Activated naive CD4-positive, alpha-beta T cell treated with anti-CD3 and anti-CD28 coated beads, Interleukin-2, amount 10 ng/mL, durations not matched to agents 7 days and 5 days (primary cell): ENCODE results near the gene FAM131A.

ENCODE experiments used
- CTCF ChIA-PET: fragments of 350-600 bp; sonication (Branson Sonifier 250); formaldehyde crosslinking; loops from one replicate; lab custom pipeline; 2021; ENCODE audit warnings: antibody characterized with exemption; lab: Charles Lee
- DNase-seq: peaks from one replicate; pipeline ENCODE4 v3.0.0-alpha.2; 2020
- H3K27ac Mint-ChIP-seq: one replicate; pipeline ENCODE4 v1.8.0; 2021; ENCODE audit warnings: mild to moderate bottlenecking, moderate library complexity, mixed read lengths
- H3K27me3 Mint-ChIP-seq: one replicate; pipeline ENCODE4 v1.8.0; 2021; ENCODE audit warnings: mild to moderate bottlenecking, mixed read lengths
- H3K36me3 Mint-ChIP-seq: one replicate; pipeline ENCODE4 v1.8.0; 2021; ENCODE audit warnings: mixed read lengths
- H3K4me1 Mint-ChIP-seq: one replicate; pipeline ENCODE4 v1.8.0; 2021; ENCODE audit warnings: mixed read lengths
- H3K4me3 Mint-ChIP-seq: one replicate; pipeline ENCODE4 v1.8.0; 2021; ENCODE audit warnings: mild to moderate bottlenecking, moderate library complexity, mixed read lengths
- H3K9me3 Mint-ChIP-seq: one replicate; pipeline ENCODE4 v1.8.0; 2021; ENCODE audit warnings: mixed read lengths

Gene FAM131A

DNA sequence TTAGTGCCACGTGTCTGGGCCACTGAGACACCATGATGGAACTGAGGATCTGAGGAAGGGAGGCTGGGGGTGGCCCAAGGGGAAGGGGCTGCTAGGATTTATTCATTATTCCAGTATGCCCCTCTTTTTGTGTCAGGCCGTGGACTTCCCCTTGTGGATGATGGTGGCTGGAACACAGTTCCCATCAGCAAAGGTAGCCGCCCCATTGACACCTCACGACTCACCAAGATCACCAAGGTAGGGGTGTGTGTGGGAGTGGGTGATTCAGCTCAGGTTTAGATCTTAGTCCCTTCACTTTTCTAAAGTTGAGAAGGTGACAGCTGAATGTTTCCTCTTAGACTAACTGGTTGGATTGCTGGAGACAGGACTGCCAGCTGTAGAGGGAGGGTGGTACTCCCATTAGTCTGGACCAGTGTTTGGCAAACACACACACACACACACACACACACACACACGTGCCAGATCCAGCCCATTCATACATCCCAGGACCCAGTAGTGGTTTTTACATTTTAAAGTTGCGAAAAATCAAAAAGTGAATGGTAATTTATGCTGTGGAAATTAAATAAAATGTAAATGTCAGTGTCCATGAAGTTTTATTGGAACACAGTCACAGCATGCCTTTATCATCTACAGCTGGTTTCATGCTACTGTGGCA is 11.6 kb upstream of the FAM131A start:
- no peak overlapping the region for H3K27ac Mint-ChIP-seq
- no peaks in the 10 kb centered on the region for H3K9me3 Mint-ChIP-seq
- H3K36me3 Mint-ChIP-seq, result peaks cover 83% of the 10 kb centered on the region
- peaks cover 2% of the 10 kb centered on the region for H3K4me1 Mint-ChIP-seq
- no peaks in the 10 kb centered on the region for H3K27me3 Mint-ChIP-seq
- no peak overlapping the region for H3K4me3 Mint-ChIP-seq
- no peak for DNase-seq
- CTCF ChIA-PET, result interaction anchor here (1.1 kb wide), 1 partner anchor 46 kb away, joined by 3 read pairs; no protein-coding TSS in a partner anchor

DNA sequence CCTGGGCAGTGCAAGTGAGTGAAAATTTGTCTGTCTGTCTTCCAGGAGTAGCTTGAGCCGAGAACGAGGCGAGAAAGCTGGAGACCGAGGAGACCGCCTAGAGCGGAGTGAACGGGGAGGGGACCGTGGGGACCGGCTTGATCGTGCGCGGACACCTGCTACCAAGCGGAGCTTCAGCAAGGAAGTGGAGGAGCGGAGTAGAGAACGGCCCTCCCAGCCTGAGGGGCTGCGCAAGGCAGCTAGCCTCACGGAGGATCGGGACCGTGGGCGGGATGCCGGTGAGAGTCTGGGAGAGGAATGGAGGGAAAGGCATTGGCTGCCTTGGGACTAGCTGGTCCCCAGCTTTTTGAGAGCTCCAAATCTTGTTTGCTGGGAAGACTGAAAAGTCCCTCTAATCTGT is 10.2 kb upstream of the FAM131A start:
- H3K27me3 Mint-ChIP-seq, result no peaks in the 10 kb centered on the region
- CTCF ChIA-PET, result interaction anchor here (0.6 kb wide), 1 partner anchor 27 kb away, joined by 3 read pairs; no protein-coding TSS in a partner anchor
- no peak for DNase-seq
- no peak overlapping the region for H3K27ac Mint-ChIP-seq
- peaks cover 83% of the 10 kb centered on the region for H3K36me3 Mint-ChIP-seq
- no peaks in the 10 kb centered on the region for H3K4me1 Mint-ChIP-seq
- no peak overlapping the region for H3K4me3 Mint-ChIP-seq
- no peaks in the 10 kb centered on the region for H3K9me3 Mint-ChIP-seq

DNA sequence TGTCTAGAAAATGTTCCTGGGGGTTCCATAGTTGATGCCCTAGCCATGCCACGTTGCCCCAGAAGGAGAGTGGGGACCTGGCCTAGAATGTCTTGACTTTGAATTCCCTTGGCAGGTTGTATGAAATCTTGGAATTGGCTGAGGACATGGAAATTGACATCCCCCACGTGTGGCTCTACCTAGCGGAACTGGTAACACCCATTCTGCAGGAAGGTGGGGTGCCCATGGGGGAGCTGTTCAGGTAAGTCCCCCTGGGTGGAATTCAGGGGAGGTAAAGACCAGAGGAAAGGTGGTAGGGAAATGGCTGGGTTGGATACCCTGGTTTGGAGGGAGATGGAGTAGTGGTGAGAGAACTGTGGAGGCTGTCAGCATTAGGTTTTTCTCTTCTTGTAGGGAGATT is 8.9 kb upstream of the FAM131A start:
- no peaks in the 10 kb centered on the region for H3K27me3 Mint-ChIP-seq
- H3K9me3 Mint-ChIP-seq, result no peaks in the 10 kb centered on the region
- CTCF ChIA-PET, result interaction anchor here (0.9 kb wide), 1 partner anchor 25 kb away, joined by 4 read pairs; no protein-coding TSS in a partner anchor
- no peak overlapping the region for H3K4me3 Mint-ChIP-seq
- H3K4me1 Mint-ChIP-seq, result peaks cover 4% of the 10 kb centered on the region
- H3K36me3 Mint-ChIP-seq, result peaks cover 84% of the 10 kb centered on the region
- DNase-seq, result no peak
- no peak overlapping the region for H3K27ac Mint-ChIP-seq

DNA sequence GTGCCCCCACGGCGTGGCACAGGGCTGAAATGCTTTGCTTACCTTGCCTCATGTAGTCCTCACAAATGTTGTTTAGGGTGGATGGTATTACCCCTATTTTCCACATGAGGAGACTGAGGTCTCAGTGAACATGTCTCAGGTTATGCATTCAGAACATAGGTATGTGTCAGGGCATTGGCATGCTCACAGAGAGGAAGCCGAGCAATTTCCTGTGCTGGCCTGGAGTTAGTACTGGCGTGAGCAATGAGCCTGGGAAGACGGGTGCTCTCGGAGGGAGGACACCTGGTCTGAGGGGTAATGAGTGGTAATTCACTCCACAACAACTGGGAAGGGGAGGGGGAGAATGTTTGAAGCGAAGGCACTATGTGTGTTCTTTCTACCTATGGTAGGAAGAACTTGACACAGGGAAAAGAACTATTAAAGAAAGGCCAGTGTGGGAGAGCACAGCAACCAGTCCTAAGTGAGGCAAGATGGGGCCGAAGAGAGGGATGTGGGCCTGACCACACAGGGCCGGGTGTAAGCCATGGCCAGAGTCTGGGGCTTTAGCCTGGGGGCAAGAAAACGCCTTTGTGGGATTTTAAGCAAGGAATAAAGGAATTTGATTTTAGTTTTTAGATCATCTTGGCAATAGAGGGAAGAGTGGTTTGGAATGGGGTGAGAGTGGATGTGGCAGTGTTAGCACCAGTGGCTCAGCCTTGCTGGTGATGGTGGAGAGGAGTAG is 4.9 kb upstream of the FAM131A start:
- CTCF ChIA-PET, result no interaction called here
- H3K27ac Mint-ChIP-seq, result peak overlapping the region; percentile 53
- H3K27me3 Mint-ChIP-seq, result peaks cover 3% of the 10 kb centered on the region
- H3K4me3 Mint-ChIP-seq, result no peak overlapping the region
- no peak for DNase-seq
- no peaks in the 10 kb centered on the region for H3K9me3 Mint-ChIP-seq
- H3K4me1 Mint-ChIP-seq, result peaks cover 32% of the 10 kb centered on the region
- H3K36me3 Mint-ChIP-seq, result peaks cover 58% of the 10 kb centered on the region

DNA sequence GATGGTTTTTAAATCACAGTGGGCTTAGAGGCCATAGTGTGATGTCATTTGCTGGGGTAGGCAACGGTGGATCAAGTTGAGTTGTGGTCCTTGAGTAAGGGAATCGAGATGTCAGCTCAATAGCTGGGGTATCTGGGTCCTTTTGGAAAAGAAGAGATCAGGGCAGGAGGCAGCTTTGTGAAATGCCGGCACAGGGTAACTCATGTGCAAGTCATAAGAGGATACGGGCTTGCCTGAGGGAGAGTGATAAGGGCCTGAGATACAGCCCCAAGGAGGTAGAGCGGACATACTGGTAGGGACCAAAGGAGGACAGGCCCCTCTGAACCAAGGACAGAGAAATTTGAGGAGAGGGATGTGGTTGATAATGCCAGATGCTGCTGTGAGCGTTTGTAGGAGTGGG is 4.2 kb upstream of the FAM131A start:
- Mint-ChIP-seq H3K27ac (peak overlapping the region; percentile 91), H3K4me1 (peaks cover 38% of the 10 kb centered on the region), H3K4me3 (no peak overlapping the region), H3K27me3 (peaks cover 10% of the 10 kb centered on the region), H3K36me3 (peaks cover 53% of the 10 kb centered on the region), H3K9me3 (no peaks in the 10 kb centered on the region)
- no peak for DNase-seq
- CTCF ChIA-PET, result no interaction called here

DNA sequence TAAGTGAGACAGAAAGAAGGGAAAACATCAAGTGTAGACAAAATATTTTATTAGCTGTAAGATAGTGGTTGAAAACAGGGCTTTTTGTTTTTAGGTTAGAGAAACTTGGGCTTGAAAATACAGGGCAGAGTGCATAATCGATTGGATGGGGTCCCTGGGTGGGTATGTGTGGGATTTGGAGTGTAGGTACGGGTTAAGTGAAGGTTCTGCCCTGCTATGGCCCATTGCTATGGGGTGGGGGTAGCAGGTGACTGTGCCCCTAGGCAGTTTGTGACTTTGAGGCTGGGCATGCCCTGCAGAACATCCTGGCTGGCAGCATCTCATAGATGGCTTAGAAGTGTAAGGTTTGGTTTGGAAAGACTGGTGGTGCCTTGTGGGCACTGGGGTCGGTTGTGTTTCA is 3.7 kb upstream of the FAM131A start:
- CTCF ChIA-PET, result no interaction called here
- DNase-seq, result no peak
- H3K27ac Mint-ChIP-seq, result peak overlapping the region; percentile 91
- H3K4me1 Mint-ChIP-seq, result peaks cover 38% of the 10 kb centered on the region
- peaks cover 10% of the 10 kb centered on the region for H3K27me3 Mint-ChIP-seq
- peaks cover 48% of the 10 kb centered on the region for H3K36me3 Mint-ChIP-seq
- H3K9me3 Mint-ChIP-seq, result no peaks in the 10 kb centered on the region
- no peak overlapping the region for H3K4me3 Mint-ChIP-seq

DNA sequence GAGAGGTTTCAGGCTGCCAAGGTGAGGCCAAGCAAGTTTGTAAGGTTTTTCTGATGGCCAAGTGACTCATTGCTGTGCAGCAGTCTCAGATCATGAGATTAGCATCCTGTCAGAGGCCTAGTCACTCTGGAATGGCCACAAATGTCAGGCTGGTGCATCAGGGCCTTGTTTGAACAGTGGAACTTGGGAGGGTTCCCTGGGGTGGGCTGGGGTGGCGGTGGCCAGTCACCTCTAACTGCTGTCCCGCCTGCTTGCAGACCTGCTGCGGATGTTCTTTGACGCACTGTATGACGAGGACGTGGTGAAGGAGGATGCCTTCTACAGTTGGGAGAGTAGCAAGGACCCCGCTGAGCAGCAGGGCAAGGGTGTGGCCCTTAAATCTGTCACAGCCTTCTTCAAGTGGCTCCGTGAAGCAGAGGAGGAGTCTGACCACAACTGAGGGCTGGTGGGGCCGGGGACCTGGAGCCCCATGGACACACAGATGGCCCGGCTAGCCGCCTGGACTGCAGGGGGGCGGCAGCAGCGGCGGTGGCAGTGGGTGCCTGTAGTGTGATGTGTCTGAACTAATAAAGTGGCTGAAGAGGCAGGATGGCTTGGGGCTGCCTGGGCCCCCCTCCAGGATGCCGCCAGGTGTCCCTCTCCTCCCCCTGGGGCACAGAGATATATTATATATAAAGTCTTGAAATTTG is 2.8 kb upstream of the FAM131A start:
- Mint-ChIP-seq H3K27me3 (peaks cover 10% of the 10 kb centered on the region), H3K27ac (peak overlapping the region; percentile 91), H3K36me3 (peaks cover 39% of the 10 kb centered on the region), H3K4me1 (peaks cover 38% of the 10 kb centered on the region), H3K9me3 (no peaks in the 10 kb centered on the region), H3K4me3 (peak overlapping the region; percentile 18)
- peak; percentile 48 for DNase-seq
- CTCF ChIA-PET, result no interaction called here

DNA sequence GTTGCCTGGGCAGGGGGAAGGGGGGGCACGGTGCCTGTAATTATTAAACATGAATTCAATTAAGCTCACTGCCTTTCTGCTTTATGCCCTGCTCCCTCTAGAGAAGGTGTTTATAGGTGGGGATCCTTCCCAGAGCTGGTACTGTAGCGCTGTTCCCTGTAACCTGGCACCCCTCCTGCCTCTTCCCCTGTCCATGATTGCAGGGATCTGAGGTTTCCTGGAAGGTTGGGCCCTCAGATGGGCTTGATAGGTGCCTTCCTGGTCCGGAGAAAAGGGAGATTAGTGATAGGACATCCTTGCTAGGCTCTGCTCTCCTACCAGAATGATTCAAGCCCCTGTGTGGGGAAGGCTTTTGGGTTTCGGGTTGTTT is 2.1 kb upstream of the FAM131A start:
- Mint-ChIP-seq H3K4me1 (peaks cover 38% of the 10 kb centered on the region), H3K9me3 (no peaks in the 10 kb centered on the region), H3K36me3 (peaks cover 35% of the 10 kb centered on the region), H3K27me3 (peaks cover 10% of the 10 kb centered on the region), H3K27ac (peak overlapping the region; percentile 89), H3K4me3 (peak overlapping the region; percentile 83)
- CTCF ChIA-PET, result no interaction called here
- DNase-seq, result no peak

DNA sequence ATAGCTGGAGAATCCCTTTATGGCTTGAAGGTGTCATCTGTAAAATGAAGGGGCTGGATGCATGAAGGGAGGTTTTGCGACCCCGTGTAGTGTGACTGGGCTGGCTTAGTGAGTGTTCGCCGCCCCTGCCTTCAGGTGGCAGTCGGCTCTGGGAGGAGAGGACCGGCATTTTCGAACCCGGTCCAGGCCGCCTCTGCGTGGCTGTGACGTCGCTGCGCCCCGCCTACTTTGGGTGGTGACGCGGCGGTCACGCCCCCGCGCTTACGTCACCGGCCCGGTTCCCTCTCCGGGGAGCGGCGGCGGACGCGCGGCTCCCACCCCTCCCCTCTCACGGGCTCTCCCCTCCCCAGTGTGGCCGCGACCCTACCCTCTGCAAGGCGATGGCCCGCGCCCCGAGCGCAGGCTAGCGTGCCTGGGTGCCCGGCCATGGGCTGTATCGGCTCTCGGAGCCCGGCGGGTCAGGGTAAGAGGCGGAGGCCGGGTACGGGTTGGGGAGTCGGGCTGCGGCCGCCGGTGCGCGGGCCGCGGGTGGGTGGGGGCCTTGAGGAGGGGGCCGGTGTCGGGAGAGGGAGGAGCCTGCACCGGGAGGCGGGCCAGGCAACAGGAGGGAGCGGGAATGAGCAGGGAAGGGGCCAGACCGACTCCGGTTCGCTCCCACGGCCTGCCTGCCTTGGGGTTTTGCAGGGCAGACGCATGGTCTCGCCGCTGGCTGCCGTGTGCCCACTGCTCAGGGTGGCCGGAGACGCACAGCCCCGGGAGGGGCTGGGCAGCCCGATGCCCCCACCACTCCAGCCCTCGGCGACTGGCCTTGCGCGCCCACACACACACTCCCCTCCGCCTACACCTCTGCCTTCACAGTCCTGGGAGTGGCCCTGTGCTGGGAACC is 1.5 kb upstream of the FAM131A start:
- Mint-ChIP-seq H3K27ac (peak overlapping the region; percentile 89), H3K4me1 (peaks cover 42% of the 10 kb centered on the region), H3K27me3 (peaks cover 10% of the 10 kb centered on the region), H3K36me3 (peaks cover 32% of the 10 kb centered on the region), H3K9me3 (no peaks in the 10 kb centered on the region), H3K4me3 (peak overlapping the region; percentile 83)
- CTCF ChIA-PET, result no interaction called here
- peak; percentile 90 for DNase-seq

DNA sequence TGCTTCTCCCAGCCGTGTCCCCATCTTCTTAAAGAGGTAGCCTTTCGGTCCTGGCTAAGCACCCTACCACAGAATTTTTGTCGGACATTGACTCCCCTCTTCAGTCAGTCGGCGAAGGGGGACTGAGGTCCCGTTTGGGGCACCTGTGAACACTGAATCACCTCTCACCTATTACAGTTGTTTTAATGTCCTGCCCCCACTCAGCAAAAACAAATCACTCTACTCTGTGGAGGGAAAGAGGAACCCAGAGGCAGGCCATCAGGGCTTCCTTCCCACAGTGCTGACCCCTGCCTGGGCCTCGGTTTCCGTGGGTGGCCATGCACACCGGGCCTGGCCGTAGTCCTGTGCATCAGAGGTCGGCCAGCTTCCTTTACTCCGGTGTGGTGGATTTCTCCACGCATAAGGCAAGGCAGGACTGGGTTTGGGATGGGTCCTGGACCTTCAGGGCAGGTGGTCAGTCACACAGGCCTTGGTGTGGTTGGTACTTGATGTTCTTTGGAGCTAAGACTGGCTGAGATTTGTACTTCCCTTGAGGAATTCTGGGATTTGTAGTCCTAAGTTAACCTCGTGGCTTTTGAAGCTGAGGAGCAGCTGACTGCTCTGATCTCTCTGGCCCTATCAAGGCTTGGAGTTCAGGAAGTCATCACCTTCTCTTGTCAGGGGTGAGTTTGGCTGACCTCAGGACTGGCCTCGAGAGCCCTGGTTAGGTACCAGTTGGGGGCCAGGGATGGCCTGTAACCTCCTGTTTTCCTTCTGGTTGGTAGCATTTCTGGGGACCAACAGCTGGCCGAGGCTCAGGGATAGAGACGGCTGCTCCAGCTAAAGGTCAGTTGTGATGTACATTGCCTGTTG is 627 bp upstream of the FAM131A start:
- Mint-ChIP-seq H3K4me1 (peaks cover 47% of the 10 kb centered on the region), H3K27ac (peak overlapping the region; percentile 81), H3K36me3 (peaks cover 25% of the 10 kb centered on the region), H3K9me3 (no peaks in the 10 kb centered on the region), H3K4me3 (peak overlapping the region; percentile 83), H3K27me3 (peaks cover 10% of the 10 kb centered on the region)
- no peak for DNase-seq
- CTCF ChIA-PET, result interaction anchor here (1.6 kb wide), 1 partner anchor 17 kb away, joined by 7 read pairs; no protein-coding TSS in a partner anchor

DNA sequence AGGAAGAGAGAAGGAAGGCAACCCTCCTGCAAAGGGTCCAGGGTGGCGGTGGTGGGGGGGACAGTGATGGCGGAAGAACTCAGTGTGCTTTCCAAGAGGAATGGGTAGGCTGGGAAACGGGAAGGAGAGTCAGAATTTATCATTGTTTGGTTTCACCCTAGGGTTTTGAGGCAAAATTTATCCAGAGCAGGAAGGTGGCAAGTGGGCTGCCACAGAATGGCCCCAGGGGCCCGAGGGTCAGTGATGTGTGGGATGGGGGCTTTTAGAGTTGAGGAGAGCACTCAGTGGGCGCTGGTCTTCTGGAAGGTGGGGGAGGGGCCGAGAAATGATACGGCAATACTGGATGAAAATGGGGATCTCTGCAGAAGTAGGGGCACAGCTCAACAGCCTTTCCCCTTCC is 581 bp downstream of the FAM131A start:
- H3K27ac Mint-ChIP-seq, result no peak overlapping the region

DNA sequence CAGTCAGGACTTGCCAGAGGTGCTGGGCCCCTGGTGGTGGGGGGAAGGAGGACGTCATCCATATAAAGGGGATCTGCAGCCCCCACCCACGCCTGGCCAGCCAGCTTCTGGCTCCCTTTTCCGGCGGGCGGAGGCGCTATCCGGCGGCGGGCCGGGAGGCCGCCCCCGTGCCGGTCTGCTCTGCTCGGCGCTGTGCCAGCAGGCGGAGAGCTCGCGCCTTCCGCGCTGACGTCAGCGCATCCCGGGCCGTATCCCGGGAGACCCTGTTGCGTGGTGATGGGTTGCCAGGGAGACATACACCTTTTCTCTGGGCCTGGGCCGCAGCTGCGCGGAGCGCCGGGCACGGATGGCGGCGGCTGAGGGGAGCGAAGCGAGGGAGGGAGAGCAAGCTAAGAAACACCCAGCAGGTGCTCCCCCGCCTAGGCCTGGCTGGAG is 1.1 kb downstream of the FAM131A start:
- CTCF ChIA-PET, result no interaction called here
- Mint-ChIP-seq H3K36me3 (peaks cover 9% of the 10 kb centered on the region), H3K4me3 (no peak overlapping the region), H3K4me1 (peaks cover 42% of the 10 kb centered on the region), H3K9me3 (no peaks in the 10 kb centered on the region), H3K27ac (no peak overlapping the region), H3K27me3 (peaks cover 10% of the 10 kb centered on the region)
- no peak for DNase-seq

More for the DNA sequence above, 581 bp downstream of the FAM131A start:
- peaks cover 43% of the 10 kb centered on the region for H3K4me1 Mint-ChIP-seq
- H3K4me3 Mint-ChIP-seq, result no peak overlapping the region
- CTCF ChIA-PET, result interaction anchor here (1.6 kb wide), 1 partner anchor 16 kb away, joined by 7 read pairs; no protein-coding TSS in a partner anchor
- peaks cover 10% of the 10 kb centered on the region for H3K27me3 Mint-ChIP-seq
- H3K9me3 Mint-ChIP-seq, result no peaks in the 10 kb centered on the region
- peaks cover 14% of the 10 kb centered on the region for H3K36me3 Mint-ChIP-seq
- DNase-seq, result no peak

DNA sequence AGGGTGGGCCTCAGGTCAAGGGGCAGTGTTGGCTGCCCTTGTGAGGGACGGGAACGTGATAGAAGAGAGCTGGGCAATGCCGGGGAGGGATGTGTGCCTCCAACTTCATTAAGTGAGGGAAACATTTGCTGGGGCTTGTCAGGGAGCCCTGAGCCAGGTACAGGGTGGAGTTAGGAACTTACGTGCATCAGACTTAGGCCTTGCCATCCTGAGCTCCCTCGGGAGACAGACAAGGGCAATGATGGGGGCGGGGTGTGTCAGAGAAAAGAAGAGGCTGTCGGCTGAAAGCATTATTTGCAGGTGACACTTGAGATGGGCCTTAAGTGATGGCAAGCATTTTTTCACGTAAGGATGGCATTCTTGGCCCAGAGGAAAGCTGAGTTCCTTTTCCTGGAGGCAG is 1.6 kb downstream of the FAM131A start:
- Mint-ChIP-seq H3K27me3 (peaks cover 10% of the 10 kb centered on the region), H3K9me3 (no peaks in the 10 kb centered on the region), H3K36me3 (peaks cover 4% of the 10 kb centered on the region), H3K4me3 (no peak overlapping the region), H3K27ac (no peak overlapping the region), H3K4me1 (peaks cover 37% of the 10 kb centered on the region)
- DNase-seq, result no peak
- CTCF ChIA-PET, result interaction anchor here (0.8 kb wide), 1 partner anchor 15 kb away, joined by 3 read pairs; no protein-coding TSS in a partner anchor
